ENCODE results near the gene MORF4L2. TPM values are rescaled to one million over a fixed set of nuclear protein-coding genes. Genes with fewer than 3 reads are reported as not detected.

Gene MORF4L2
- polyA plus RNA-seq, 1 of the 3 experiments (the other 2 are of a cell fraction), result 221 TPM

DNA sequence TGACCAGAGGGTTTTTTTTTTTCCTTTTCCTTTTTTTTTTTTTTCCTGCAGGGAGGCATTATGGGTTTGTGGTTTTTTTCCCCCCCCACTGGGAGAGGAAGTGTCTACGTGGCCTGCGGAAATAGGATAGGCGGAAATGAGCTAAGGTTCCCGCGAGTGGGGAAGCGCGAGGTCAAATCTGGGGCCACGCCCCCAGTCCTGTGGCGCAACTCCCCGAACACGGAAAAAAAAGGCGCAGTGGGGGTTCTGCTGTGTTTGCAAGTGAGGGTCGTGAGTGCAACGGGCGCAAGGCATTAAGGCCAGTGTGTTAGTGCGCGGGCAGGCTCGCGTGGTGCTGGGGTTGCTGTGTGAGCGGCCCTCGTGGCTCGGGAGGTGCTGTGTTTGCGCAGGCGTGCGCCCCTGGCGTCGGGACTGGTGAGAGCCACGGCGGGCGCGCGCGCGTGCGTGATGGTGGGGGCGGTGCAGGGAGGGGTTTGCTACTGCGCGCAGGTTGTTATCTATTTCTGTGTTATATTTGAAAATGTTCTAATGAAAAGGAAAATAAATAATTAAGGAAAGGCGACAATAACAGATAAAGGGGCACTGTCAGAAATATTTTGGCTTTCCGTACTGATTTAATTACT, 685 bp upstream of the MORF4L2 start (continued):
- TF ChIP-seq, protein P1, sequence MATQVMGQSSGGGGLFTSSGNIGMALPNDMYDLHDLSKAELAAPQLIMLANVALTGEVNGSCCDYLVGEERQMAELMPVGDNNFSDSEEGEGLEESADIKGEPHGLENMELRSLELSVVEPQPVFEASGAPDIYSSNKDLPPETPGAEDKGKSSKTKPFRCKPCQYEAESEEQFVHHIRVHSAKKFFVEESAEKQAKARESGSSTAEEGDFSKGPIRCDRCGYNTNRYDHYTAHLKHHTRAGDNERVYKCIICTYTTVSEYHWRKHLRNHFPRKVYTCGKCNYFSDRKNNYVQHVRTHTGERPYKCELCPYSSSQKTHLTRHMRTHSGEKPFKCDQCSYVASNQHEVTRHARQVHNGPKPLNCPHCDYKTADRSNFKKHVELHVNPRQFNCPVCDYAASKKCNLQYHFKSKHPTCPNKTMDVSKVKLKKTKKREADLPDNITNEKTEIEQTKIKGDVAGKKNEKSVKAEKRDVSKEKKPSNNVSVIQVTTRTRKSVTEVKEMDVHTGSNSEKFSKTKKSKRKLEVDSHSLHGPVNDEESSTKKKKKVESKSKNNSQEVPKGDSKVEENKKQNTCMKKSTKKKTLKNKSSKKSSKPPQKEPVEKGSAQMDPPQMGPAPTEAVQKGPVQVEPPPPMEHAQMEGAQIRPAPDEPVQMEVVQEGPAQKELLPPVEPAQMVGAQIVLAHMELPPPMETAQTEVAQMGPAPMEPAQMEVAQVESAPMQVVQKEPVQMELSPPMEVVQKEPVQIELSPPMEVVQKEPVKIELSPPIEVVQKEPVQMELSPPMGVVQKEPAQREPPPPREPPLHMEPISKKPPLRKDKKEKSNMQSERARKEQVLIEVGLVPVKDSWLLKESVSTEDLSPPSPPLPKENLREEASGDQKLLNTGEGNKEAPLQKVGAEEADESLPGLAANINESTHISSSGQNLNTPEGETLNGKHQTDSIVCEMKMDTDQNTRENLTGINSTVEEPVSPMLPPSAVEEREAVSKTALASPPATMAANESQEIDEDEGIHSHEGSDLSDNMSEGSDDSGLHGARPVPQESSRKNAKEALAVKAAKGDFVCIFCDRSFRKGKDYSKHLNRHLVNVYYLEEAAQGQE (IDR thresholded peaks at IDR 0.05; ENCODE audit: low read depth, low read length), result no peak
- TF ChIP-seq GABPA (IDR thresholded peaks at IDR 0.05; ENCODE audit: low read depth) (peak; percentile 83), TEAD4 (IDR thresholded peaks at IDR 0.05; ENCODE audit: borderline replicate concordance, insufficient read depth) (no peak), NFIC (IDR thresholded peaks at IDR 0.05; ENCODE audit: borderline replicate concordance) (no peak)

DNA sequence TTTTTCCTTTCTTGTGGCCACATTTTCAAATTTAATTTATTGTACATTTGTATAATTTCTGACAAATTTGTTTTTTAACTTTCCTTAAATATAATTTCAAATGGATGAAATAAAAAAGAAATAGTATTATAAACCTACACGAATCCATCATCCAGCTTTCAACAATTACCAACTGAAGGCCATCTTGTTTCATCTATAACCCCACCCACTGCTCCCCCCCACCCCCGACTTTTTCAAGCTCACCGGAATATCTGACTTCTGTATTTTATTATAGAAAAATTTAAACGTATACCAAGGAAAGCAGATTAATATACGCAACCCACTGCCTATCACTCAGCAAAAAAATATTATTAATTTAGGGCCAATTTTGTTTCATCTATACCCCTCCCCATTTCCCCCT, 1.1 kb downstream of the MORF4L2 start:
- peak overlapping the region; percentile 99 for H3K9ac ChIP-seq
- H3K79me2 ChIP-seq (ENCODE audit: insufficient read depth), result peaks cover 47% of the 10 kb centered on the region
- no peak overlapping the region for H2AFZ ChIP-seq (ENCODE audit: low read depth)
- peak; percentile 28 for DNase-seq
- H3K27ac ChIP-seq (ENCODE audit: low read depth in 2 of 2, low read length in 1 of 2), result peak overlapping the region; percentile 89 to 94
- H3K9me3 ChIP-seq, result no peaks in the 10 kb centered on the region
- peak overlapping the region; percentile 73 to 87 for H3K4me3 ChIP-seq (ENCODE audit: low read depth in 2 of 2, low read length in 1 of 2)
- peaks cover 30% of the 10 kb centered on the region for H4K20me1 ChIP-seq (ENCODE audit: insufficient read depth)
- ChIA-PET CTCF (interaction anchor here (1.1 to 2.5 kb wide), 2 partner anchors 55 to 206 kb away, joined by 3 to 12 read pairs; no protein-coding TSS in a partner anchor), POLR2A (interaction anchor here (0.7 kb wide), 1 partner anchor 69 kb away, joined by 5 read pairs; no protein-coding TSS in a partner anchor)
- H3K36me3 ChIP-seq (replicated peaks in 1 of 2; ENCODE audit: control insufficient read depth in 1 of 2, insufficient read depth in 2 of 2, low read length in 1 of 2), result peaks cover 42 to 47% of the 10 kb centered on the region in 2 experiments
- no peaks in the 10 kb centered on the region for H3K27me3 ChIP-seq (ENCODE audit: insufficient read depth)
- H3F3A ChIP-seq (replicated peaks; ENCODE audit: insufficient read depth), result peaks cover 37% of the 10 kb centered on the region
- 10% methylated on average over 5 of the region's 5 CpGs for WGBS (ENCODE audit: low lambda C conversion rate)
- peaks cover 4 to 5% of the 10 kb centered on the region in 2 experiments; a peak in 3 of 4 replicates for H3K4me1 ChIP-seq (ENCODE audit: control insufficient read depth in 1 of 2, insufficient read depth in 2 of 2, low read depth in 1 of 2, low read length in 1 of 2)
- no peaks in the 10 kb centered on the region for H3K9me2 ChIP-seq
- H3K4me2 ChIP-seq, result peak overlapping the region; percentile 70
- TF ChIP-seq, protein P2, sequence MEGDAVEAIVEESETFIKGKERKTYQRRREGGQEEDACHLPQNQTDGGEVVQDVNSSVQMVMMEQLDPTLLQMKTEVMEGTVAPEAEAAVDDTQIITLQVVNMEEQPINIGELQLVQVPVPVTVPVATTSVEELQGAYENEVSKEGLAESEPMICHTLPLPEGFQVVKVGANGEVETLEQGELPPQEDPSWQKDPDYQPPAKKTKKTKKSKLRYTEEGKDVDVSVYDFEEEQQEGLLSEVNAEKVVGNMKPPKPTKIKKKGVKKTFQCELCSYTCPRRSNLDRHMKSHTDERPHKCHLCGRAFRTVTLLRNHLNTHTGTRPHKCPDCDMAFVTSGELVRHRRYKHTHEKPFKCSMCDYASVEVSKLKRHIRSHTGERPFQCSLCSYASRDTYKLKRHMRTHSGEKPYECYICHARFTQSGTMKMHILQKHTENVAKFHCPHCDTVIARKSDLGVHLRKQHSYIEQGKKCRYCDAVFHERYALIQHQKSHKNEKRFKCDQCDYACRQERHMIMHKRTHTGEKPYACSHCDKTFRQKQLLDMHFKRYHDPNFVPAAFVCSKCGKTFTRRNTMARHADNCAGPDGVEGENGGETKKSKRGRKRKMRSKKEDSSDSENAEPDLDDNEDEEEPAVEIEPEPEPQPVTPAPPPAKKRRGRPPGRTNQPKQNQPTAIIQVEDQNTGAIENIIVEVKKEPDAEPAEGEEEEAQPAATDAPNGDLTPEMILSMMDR (IDR thresholded peaks at IDR 0.05), result no peak
- TF ChIP-seq RFX5 (IDR thresholded peaks at IDR 0.05; ENCODE audit: low read length) (no peak), FOSL2 (IDR thresholded peaks at IDR 0.05; ENCODE audit: borderline replicate concordance, low read depth) (no peak), TEAD4 (IDR thresholded peaks at IDR 0.05; ENCODE audit: borderline replicate concordance, insufficient read depth) (no peak), GATA2 (CRISPR knock-in tag; IDR thresholded peaks at IDR 0.05) (no peak), RAD21 (IDR thresholded peaks at IDR 0.05; ENCODE audit: low read length) (no peak), MXI1 (IDR thresholded peaks at IDR 0.05; ENCODE audit: low read depth, low read length) (no peak), RXRA (IDR thresholded peaks at IDR 0.05; ENCODE audit: borderline replicate concordance, low read depth) (no peak), CHD2 (IDR thresholded peaks at IDR 0.05; ENCODE audit: low read length, partially characterized antibody) (no peak)
- TF ChIP-seq, protein P3, sequence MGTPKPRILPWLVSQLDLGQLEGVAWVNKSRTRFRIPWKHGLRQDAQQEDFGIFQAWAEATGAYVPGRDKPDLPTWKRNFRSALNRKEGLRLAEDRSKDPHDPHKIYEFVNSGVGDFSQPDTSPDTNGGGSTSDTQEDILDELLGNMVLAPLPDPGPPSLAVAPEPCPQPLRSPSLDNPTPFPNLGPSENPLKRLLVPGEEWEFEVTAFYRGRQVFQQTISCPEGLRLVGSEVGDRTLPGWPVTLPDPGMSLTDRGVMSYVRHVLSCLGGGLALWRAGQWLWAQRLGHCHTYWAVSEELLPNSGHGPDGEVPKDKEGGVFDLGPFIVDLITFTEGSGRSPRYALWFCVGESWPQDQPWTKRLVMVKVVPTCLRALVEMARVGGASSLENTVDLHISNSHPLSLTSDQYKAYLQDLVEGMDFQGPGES (IDR thresholded peaks at IDR 0.05; ENCODE audit: low read depth, low read length), result no peak
- TF ChIP-seq, protein P4, sequence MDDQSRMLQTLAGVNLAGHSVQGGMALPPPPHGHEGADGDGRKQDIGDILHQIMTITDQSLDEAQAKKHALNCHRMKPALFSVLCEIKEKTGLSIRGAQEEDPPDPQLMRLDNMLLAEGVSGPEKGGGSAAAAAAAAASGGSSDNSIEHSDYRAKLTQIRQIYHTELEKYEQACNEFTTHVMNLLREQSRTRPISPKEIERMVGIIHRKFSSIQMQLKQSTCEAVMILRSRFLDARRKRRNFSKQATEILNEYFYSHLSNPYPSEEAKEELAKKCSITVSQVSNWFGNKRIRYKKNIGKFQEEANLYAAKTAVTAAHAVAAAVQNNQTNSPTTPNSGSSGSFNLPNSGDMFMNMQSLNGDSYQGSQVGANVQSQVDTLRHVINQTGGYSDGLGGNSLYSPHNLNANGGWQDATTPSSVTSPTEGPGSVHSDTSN (IDR thresholded peaks at IDR 0.05), result no peak
- TF ChIP-seq, protein P1 (IDR thresholded peaks at IDR 0.05; ENCODE audit: low read depth, low read length), result no peak
- TF ChIP-seq, protein P5, sequence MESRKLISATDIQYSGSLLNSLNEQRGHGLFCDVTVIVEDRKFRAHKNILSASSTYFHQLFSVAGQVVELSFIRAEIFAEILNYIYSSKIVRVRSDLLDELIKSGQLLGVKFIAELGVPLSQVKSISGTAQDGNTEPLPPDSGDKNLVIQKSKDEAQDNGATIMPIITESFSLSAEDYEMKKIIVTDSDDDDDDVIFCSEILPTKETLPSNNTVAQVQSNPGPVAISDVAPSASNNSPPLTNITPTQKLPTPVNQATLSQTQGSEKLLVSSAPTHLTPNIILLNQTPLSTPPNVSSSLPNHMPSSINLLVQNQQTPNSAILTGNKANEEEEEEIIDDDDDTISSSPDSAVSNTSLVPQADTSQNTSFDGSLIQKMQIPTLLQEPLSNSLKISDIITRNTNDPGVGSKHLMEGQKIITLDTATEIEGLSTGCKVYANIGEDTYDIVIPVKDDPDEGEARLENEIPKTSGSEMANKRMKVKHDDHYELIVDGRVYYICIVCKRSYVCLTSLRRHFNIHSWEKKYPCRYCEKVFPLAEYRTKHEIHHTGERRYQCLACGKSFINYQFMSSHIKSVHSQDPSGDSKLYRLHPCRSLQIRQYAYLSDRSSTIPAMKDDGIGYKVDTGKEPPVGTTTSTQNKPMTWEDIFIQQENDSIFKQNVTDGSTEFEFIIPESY (IDR thresholded peaks at IDR 0.05; ENCODE audit: borderline replicate concordance, low read depth), result no peak
